ENCODE results near the gene P2RY6.

Gene P2RY6

DNA sequence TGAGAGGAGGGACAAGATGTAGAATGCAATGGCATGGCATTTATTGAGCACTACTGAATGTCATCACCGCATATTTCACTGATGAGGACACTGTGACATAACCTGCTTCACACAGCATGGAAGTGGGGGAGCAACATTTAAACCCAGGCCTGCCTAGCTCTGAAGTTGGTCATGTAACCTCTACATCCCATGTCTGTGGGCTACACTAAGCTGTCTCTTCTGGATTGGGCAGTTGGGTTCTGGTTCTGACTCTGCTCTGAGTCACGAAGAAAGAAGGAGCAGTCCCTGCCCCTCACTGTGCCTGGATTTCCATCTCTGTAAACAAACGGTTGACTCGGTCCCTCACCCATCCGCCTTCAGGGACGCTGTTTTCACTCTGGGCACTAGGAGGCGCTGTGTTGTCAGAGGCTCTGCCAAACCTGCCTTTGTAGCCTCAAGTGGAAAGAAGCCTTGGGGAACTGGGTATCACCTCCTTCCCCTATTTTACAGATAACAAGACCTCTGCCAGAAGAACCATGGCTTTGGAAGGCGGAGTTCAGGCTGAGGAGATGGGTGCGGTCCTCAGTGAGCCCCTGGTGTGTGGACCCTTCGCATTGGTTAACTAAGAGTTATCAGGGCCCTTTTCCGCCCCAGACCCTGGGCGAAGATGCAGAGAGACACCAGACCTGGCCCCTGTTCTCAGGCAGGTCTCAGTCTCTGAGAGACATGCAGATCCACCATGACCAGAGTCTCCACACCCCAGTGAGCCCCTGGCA is 23.3 kb downstream of the P2RY6 start:
- in situ Hi-C loops (cut with MboI; ENCODE audit: low sequenced_read_pairs), result no loop called here

DNA sequence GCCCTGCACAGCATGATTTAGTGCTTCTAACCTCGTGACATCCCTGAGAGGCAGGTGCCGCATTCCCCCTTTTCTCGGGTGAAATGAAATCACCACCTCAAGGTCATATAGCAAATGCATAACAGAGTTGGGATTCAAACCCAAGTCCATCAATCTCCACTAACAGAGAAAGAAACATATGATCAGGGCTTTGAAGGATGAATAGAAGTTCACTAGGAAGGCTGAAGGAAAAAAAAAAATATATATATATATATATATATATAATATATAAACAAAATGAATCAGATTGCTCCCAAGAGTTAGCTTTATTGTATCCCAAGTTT is 23.8 kb downstream of the P2RY6 start:
- in situ Hi-C loops (cut with MboI; ENCODE audit: low sequenced_read_pairs), result no loop called here

DNA sequence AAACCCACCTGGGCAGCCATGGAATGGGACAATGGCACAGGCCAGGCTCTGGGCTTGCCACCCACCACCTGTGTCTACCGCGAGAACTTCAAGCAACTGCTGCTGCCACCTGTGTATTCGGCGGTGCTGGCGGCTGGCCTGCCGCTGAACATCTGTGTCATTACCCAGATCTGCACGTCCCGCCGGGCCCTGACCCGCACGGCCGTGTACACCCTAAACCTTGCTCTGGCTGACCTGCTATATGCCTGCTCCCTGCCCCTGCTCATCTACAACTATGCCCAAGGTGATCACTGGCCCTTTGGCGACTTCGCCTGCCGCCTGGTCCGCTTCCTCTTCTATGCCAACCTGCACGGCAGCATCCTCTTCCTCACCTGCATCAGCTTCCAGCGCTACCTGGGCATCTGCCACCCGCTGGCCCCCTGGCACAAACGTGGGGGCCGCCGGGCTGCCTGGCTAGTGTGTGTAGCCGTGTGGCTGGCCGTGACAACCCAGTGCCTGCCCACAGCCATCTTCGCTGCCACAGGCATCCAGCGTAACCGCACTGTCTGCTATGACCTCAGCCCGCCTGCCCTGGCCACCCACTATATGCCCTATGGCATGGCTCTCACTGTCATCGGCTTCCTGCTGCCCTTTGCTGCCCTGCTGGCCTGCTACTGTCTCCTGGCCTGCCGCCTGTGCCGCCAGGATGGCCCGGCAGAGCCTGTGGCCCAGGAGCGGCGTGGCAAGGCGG is 24.5 kb downstream of the P2RY6 start:
- in situ Hi-C loops (cut with MboI; ENCODE audit: low sequenced_read_pairs), result no loop called here

DNA sequence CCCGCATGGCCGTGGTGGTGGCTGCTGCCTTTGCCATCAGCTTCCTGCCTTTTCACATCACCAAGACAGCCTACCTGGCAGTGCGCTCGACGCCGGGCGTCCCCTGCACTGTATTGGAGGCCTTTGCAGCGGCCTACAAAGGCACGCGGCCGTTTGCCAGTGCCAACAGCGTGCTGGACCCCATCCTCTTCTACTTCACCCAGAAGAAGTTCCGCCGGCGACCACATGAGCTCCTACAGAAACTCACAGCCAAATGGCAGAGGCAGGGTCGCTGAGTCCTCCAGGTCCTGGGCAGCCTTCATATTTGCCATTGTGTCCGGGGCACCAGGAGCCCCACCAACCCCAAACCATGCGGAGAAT is 25.1 kb downstream of the P2RY6 start:
- in situ Hi-C loops (cut with MboI; ENCODE audit: low sequenced_read_pairs), result no loop called here

DNA sequence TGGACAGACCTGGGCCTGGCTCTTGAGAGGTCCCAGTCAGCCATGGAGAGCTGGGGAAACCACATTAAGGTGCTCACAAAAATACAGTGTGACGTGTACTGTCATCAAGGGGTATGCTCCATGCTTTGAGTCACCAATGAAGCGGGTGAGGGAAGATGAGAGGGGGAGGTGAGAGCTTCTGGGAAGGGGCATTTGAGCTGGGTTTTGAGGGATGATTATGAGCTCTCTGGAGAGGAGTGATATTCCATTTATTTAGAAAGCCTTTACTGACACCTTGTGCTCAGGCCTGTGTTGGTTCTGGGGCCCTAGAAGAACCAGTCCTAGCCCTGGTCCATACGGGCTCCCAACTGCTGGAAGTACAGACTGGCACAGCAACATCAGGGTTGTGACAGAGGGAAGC is 25.6 kb downstream of the P2RY6 start:
- in situ Hi-C loops (cut with MboI; ENCODE audit: low sequenced_read_pairs), result no loop called here

DNA sequence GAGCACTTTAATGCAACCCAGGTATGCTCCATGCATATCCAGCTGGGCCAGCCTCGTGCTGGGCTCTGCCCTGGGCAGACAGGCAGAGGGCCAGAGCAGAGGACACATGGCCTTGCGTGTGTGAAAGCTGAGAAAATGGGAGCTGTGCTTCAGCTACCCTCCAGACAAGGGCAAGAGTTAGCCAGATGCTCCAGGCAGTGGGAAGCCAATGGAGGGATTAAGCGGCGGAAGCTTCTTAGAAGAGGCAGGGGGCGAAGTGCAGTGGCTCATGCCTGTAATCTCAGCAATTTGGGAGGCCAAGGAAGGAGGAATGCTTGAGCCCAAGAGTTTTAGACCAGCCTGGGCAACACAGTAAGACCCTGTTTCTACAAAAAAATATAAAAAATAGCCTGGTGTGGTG is 26.1 kb downstream of the P2RY6 start:
- in situ Hi-C loops (cut with MboI; ENCODE audit: low sequenced_read_pairs), result no loop called here

DNA sequence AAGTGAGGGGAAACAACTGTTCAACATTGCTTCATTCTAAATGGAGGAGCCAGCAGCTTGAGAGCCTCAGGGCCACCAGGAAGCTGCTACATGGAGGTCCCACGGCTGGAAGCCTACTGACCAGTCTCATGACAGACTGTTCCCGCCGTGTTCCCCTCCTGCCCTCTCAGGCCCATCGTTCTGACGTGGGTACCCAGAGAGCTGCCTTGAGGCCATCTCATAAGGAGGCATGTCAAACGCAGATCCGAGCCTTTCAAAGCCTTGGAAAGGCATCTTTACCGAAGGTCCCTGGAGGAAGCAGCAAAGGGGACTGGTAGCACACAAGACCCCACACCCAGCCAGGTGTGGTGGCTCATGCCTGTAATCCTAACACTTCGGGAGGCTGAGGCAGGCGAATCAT is 27.6 kb downstream of the P2RY6 start:
- in situ Hi-C loops (cut with MboI; ENCODE audit: low sequenced_read_pairs), result no loop called here

DNA sequence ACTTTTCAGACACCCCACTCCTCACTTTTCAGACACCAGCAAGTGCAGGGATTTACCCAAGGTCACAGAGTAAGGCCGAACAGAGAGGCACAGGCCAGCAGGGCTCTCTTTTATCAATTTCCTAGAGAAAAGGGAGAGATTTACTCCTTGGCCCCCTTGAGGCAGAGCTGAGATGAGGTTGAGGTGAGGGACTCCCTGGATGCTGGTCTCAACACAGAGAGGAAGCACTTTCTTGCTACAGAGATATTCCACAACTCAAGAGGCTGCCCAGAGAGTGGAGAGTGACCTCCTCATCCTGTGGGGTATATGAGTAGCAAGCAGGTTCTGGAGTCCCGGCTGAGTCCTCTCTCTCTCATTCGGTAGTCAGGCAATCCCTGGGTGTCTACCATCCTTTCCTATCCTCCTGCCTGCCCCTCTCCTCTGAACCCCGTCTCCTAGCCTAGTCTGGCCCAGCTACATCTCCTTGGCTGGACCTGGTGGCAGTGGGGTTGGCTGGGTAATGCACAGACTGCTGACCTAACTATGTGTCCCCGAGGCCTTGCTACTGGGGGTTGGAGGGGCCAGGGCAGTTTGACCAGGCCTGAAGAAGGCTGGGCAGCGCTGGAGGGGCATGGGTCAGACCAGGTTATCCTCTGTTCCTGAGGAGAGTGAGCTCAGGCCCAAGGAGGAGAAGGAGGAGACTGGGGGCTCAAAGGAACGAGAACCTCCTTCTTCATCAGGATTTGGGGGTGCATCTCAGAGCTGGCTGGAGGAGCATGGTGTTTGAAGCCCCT is 34.1 kb downstream of the P2RY6 start:
- in situ Hi-C loops (cut with MboI; ENCODE audit: low sequenced_read_pairs), result no loop called here

DNA sequence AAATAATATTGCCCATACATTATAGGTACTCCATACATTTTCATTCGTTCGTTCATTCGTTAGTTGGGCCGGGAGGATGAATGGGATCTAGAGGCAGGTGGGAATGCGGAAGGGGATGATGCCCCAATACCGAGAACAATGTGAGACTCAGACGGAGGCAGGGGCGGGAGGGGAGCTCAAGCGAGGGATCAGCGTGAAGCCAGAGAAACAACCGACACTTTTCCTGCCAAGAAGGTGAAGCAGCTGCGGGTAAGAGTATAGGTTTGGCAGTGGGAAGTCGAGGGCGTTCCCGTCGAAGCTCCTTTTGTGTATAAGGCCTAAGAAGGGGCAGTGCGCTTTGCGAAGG is 34.8 kb downstream of the P2RY6 start:
- in situ Hi-C loops (cut with MboI; ENCODE audit: low sequenced_read_pairs), result no loop called here

DNA sequence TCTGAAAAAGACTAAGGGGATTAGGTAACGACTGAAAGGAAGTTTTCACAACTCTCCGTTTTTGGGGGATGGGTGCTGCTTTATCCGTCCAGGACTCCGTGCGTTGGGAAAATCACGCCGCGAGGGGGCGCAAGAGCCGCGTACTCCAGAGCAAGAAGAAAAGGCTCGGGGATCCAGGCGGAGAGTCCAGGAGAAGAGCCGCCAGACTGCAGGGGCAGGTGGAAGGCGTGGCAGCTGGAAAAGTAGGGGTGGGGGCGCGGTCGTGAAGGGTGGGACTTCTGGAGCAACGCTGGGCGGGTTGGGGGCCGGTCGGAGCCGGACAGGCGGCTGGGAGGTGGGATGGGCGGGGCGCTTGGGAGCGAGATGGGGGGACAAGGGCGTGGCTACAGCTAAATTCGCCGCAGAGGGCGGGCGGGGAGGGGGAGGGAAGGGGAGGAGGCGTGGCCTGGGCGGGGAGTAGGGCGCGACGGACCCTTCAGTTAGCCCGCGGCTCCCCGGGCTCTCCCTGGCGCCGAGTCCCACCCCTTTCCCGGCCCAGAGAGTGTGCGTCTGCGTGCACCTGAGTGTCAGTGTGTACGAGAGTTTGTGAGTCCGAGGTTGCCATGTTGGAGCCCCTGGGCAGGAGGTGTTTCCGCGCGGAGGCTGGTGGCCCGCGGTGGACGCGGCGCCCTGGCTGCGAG is 35.3 kb downstream of the P2RY6 start:
- in situ Hi-C loops (cut with MboI; ENCODE audit: low sequenced_read_pairs), result no loop called here

DNA sequence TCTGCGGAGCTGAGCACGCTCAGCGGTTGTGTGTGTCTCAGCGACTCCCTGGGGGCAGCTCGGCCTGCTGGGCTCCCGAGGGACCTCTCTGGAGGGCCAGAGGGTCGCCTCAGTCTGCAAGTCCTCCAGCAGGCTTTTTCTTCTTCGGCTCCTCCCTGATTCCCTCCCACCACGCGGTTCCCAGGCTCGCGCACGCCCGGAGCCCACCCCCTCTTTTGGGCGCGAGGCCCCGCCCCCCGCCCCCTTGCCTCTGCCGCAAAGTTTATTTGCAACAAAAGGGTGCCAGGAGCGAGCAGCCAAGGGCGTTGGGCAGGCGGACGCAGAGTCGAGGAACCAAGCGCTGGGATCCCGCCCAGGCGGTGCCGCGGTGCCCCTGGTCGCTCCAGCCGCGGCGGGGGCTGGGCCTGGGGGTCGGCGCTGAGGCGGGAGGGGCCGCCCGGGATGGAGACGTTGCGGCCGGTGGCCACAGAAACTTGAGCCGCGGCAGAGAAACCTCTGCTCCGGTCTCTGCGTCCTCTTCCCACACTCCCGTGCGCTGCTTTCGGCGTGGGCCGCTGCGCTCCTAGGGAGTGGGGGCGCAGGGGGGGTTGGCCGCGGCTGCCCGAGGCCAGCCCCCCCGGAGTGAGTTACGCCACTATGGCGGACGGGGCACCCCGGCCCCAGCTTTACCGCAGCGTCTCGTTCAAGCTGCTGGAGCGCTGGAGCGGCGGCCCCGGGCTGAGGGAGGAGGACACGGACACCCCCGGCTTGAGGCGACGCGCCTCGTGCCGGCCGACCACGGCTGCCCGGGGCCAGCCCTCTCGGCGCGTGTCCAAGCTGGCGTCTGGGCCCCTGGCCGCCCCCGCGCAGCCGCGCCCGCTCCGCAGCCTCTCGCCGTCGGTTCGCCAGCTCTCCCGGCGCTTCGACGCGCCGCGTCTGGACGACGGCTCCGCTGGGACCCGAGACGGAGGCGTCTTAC is 36.1 kb downstream of the P2RY6 start, which contains the start of gene ARHGEF17:
Gene ARHGEF17 (plus strand): TSS at position 274 of the 958 bp plus-strand sequence. CDS start 363 bp downstream, at position 637.
- in situ Hi-C loops (cut with MboI; ENCODE audit: low sequenced_read_pairs), result no loop called here

DNA sequence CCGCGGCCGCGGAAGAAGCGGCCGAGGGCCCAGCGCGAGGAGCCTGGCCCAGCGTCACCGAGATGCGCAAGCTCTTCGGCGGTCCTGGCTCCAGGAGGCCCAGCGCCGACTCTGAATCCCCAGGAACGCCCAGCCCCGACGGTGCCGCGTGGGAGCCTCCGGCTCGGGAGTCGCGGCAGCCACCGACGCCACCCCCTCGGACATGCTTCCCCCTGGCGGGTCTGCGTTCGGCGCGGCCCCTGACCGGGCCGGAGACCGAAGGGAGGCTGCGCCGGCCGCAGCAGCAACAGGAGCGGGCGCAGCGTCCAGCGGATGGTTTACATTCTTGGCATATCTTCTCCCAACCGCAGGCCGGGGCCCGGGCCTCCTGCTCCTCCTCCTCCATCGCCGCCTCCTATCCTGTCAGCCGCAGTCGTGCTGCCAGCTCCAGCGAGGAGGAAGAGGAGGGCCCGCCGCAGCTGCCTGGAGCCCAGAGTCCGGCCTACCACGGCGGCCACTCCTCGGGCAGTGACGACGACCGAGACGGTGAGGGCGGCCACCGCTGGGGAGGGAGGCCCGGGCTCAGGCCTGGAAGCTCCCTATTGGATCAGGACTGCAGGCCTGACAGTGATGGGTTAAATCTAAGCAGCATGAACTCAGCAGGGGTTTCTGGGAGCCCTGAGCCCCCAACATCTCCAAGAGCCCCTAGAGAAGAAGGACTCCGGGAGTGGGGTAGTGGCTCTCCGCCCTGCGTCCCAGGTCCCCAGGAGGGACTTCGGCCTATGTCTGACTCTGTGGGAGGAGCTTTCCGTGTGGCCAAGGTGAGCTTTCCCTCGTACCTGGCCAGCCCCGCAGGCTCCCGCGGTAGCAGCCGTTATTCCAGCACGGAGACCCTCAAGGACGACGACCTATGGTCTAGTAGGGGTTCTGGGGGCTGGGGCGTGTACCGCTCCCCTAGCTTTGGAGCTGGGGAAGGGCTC is 37.1 kb downstream of the P2RY6 start:
- in situ Hi-C loops (cut with MboI; ENCODE audit: low sequenced_read_pairs), result no loop called here

DNA sequence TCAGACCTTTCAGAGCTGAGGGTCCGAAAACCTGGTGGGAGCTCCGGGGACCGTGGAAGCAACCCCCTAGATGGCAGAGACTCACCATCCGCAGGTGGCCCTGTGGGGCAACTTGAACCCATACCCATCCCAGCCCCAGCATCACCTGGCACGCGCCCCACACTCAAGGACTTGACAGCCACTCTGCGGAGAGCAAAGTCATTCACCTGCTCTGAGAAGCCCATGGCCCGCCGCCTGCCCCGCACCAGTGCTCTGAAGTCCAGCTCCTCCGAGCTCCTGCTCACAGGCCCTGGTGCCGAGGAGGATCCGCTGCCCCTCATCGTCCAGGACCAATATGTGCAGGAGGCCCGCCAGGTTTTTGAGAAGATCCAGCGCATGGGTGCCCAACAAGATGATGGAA is 37.9 kb downstream of the P2RY6 start:
- in situ Hi-C loops (cut with MboI; ENCODE audit: low sequenced_read_pairs), result no loop called here

DNA sequence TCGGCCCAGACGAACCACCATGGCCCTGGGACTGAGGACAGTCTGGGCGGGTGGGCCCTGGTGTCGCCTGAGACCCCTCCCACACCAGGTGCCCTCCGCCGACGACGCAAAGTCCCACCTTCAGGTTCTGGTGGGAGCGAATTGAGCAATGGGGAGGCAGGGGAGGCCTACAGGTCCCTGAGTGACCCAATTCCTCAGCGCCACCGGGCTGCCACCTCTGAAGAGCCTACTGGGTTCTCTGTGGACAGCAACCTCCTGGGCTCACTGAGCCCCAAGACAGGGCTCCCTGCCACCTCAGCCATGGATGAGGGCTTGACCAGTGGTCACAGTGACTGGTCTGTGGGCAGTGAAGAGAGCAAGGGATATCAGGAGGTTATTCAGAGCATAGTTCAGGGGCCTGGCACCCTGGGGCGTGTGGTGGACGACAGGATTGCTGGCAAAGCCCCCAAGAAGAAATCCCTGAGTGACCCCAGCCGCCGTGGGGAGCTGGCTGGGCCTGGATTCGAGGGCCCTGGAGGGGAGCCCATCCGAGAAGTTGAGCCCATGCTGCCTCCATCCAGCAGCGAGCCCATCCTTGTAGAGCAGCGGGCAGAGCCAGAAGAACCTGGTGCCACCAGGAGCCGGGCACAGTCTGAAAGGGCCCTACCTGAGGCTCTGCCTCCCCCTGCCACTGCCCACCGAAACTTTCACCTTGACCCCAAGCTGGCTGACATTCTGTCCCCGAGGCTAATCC is 38.7 kb downstream of the P2RY6 start:
- in situ Hi-C loops (cut with MboI; ENCODE audit: low sequenced_read_pairs), result no loop called here

DNA sequence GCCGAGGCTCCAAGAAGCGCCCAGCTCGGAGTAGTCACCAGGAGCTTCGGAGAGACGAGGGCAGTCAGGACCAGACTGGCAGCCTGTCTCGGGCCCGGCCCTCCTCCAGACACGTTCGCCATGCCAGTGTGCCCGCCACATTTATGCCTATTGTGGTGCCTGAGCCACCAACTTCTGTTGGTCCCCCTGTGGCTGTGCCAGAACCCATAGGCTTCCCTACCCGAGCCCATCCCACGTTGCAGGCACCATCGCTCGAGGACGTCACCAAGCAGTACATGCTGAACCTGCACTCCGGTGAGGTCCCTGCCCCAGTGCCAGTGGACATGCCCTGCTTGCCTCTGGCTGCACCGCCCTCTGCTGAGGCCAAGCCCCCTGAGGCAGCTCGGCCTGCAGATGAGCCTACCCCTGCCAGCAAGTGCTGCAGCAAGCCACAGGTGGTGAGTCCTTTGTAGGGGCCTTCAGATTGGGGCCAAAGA is 39.3 kb downstream of the P2RY6 start:
- in situ Hi-C loops (cut with MboI; ENCODE audit: low sequenced_read_pairs), result no loop called here

DNA sequence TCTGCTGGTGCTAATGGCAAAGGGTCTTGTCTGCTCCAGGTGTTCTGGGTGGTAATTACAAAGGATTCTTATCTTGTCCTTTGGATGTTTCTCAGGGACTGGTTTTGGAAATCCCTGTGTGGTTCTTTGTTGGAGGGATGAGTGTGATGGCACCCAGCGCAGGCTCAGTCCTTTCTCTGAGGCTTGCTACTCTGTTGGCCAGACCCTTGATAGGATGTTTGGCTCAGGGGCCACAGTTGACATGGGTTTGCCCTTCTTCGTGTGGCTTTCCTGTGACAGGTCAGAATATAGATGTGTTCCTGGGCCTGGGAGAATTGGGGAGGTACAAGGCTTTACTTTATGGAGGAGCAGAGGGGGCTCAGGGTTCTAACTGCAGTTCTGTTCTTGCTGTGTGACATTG is 39.9 kb downstream of the P2RY6 start:
- in situ Hi-C loops (cut with MboI; ENCODE audit: low sequenced_read_pairs), result no loop called here

DNA sequence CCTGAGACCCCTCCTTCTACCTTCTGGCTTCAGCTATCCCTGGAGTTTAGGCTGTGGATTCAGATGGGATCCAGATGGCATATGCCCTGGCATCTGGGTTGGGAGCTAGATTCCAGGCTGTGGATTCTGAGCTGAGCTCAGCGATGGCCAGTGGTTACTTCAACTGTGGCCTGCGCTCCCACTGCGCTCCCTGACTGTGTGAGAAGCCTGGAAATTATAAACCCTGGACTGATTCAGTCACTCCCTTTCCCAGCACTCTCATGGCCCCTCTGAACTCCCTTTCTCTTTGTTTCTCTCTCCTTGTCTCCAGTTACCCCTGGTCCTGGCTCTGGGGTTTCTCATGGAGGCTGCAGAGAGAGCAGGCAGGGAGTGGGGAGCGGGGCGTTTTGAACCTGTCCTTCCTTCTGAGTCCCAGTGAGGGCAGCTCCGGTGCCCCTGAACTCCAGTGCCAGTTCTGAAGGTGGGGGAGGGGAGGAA is 40.8 kb downstream of the P2RY6 start:
- in situ Hi-C loops (cut with MboI; ENCODE audit: low sequenced_read_pairs), result no loop called here

DNA sequence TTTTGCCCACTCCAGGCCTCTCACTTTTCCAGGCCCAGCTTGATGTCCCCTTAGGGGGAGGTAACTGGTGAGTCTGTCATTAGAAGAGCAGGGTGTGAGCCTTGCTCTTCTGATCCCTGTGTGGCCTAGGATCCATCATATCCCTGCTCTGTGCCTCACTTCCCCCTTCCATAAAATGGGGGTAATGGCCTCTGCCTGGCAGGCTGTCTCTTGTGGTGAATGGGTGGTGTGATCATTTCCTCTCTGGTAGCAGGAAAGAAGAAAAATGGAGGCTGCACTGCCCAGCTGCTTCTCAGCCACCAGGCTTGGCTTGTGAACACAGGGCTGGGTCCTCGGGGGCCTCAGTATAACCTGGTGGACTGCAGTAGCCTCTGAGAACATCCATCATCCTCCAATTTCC is 41.5 kb downstream of the P2RY6 start:
- in situ Hi-C loops (cut with MboI; ENCODE audit: low sequenced_read_pairs), result no loop called here
